ENCODE measurements around the gene ESPNL. TPM values are rescaled to one million over a fixed set of nuclear protein-coding genes. Genes with fewer than 3 reads are reported as not detected.

ESPNL gene
- total RNA-seq, 2 experiments from 2014 or later: 0.05 TPM; not detected in 1

GRCh38 chr2:238138331-238139195, 38.4 kb downstream of the ESPNL start, which contains the start of gene KLHL30:
Gene KLHL30 (plus strand): TSS chr2:238138668. CDS start chr2:238140755, 2,087 bp downstream.
- ATAC-seq (no peak), DNase-seq (no peak)
- H3K36me3 Mint-ChIP-seq: no peaks in the 10 kb centered on the region
- no peak within 1 kb of the TSS for H3K27ac Mint-ChIP-seq
- CTCF ChIA-PET: interaction anchor here (0.7 to 1.6 kb wide), 5 partner anchors 49 to 280 kb away, joined by 3 to 6 read pairs (median 3); no protein-coding TSS in a partner anchor
- H3K4me1 Mint-ChIP-seq: no peaks in the 10 kb centered on the region
- no peak within 1 kb of the TSS for H3K4me3 Mint-ChIP-seq
- no peaks in the 10 kb centered on the region for H3K9me3 Mint-ChIP-seq (ENCODE audit: low read depth)
- H3K27me3 Mint-ChIP-seq: no peaks in the 10 kb centered on the region

- ATAC-seq (peak; percentile 38), DNase-seq (no peak)
- Mint-ChIP-seq H3K27ac (no peak overlapping the region), H3K9me3 (ENCODE audit: low read depth) (no peaks in the 10 kb centered on the region), H3K4me1 (no peaks in the 10 kb centered on the region), H3K36me3 (no peaks in the 10 kb centered on the region), H3K4me3 (no peak overlapping the region), H3K27me3 (no peaks in the 10 kb centered on the region)
- CTCF ChIA-PET: interaction anchor here (0.7 to 1.6 kb wide), 5 partner anchors 50 to 281 kb away, joined by 3 to 6 read pairs (median 3); no protein-coding TSS in a partner anchor
These were observed 39.3 kb downstream of the ESPNL start for GRCh38 chr2:238139196-238140039.

DNA sequence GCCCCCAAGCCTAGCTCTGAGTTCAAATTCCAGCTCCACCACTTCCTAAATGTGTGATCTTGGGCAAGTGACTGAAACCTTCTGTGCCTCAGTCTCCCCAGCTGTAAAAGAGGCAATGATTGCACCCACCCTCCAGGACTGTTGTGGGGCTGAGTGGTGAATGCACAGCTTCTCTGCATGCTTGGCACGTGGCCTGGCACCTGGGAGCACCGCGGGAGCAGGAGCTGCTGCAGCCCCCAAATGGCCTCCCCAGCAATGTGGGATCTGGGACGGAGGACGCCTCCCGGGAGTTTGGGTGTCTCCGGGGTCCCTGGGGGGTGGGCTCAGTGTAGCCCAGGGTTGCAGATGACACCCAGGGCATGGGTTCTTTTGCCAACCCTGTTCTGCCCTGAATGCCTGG, 39.9 kb downstream of the ESPNL start:
- Mint-ChIP-seq H3K27me3 (no peaks in the 10 kb centered on the region), H3K9me3 (ENCODE audit: low read depth) (no peaks in the 10 kb centered on the region)

DNA sequence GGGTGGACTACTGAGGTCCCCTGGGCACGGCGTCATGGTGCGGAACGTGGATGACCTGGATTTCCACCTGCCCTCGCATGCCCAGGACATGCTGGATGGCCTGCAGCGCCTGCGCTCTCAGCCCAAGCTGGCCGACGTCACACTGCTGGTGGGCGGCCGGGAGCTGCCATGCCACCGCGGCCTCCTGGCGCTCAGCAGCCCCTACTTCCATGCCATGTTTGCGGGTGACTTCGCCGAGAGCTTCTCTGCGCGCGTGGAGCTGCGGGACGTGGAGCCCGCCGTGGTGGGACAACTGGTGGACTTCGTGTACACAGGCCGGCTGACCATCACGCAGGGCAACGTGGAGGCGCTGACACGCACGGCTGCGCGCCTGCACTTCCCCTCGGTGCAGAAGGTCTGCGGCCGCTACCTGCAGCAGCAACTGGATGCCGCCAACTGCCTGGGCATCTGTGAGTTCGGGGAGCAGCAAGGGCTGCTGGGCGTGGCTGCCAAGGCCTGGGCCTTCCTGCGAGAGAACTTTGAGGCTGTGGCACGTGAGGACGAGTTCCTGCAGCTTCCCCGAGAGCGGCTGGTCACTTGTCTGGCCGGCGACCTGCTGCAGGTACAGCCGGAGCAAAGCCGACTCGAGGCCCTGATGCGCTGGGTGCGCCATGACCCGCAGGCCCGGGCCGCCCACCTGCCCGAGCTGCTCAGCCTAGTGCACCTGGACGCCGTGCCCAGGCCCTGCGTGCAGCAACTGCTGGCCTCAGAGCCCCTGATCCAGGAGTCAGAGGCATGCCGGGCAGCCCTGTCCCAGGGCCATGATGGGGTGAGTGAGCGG, 40.8 kb downstream of the ESPNL start:
- Mint-ChIP-seq H3K9me3 (ENCODE audit: low read depth) (no peaks in the 10 kb centered on the region), H3K27me3 (no peaks in the 10 kb centered on the region), H3K36me3 (no peaks in the 10 kb centered on the region), H3K4me1 (no peaks in the 10 kb centered on the region), H3K27ac (no peak overlapping the region), H3K4me3 (no peak overlapping the region)
- DNase-seq: no peak
- ATAC-seq: no peak
- CTCF ChIA-PET: interaction anchor here (0.9 to 1.3 kb wide), 2 partner anchors 20 to 171 kb away, joined by 3 read pairs; no protein-coding TSS in a partner anchor

More for the DNA sequence above, 39.9 kb downstream of the ESPNL start:
- H3K27ac Mint-ChIP-seq: no peak overlapping the region
- DNase-seq (no peak), ATAC-seq (no peak)
- H3K36me3 Mint-ChIP-seq: no peaks in the 10 kb centered on the region
- H3K4me3 Mint-ChIP-seq: no peak overlapping the region
- CTCF ChIA-PET: interaction anchor here (1.1 to 1.6 kb wide), 2 partner anchors 123 to 217 kb away, joined by 3 to 4 read pairs; no protein-coding TSS in a partner anchor
- no peaks in the 10 kb centered on the region for H3K4me1 Mint-ChIP-seq

- Mint-ChIP-seq H3K27me3 (no peaks in the 10 kb centered on the region), H3K4me1 (no peaks in the 10 kb centered on the region), H3K36me3 (no peaks in the 10 kb centered on the region), H3K4me3 (no peak overlapping the region), H3K27ac (no peak overlapping the region), H3K9me3 (ENCODE audit: low read depth) (no peaks in the 10 kb centered on the region)
- DNase-seq (no peak), ATAC-seq (no peak)
- CTCF ChIA-PET: interaction anchor here (0.9 to 1.3 kb wide), 2 partner anchors 19 to 172 kb away, joined by 3 read pairs; no protein-coding TSS in a partner anchor
These were observed 41.6 kb downstream of the ESPNL start for GRCh38 chr2:238141541-238142318.

DNA sequence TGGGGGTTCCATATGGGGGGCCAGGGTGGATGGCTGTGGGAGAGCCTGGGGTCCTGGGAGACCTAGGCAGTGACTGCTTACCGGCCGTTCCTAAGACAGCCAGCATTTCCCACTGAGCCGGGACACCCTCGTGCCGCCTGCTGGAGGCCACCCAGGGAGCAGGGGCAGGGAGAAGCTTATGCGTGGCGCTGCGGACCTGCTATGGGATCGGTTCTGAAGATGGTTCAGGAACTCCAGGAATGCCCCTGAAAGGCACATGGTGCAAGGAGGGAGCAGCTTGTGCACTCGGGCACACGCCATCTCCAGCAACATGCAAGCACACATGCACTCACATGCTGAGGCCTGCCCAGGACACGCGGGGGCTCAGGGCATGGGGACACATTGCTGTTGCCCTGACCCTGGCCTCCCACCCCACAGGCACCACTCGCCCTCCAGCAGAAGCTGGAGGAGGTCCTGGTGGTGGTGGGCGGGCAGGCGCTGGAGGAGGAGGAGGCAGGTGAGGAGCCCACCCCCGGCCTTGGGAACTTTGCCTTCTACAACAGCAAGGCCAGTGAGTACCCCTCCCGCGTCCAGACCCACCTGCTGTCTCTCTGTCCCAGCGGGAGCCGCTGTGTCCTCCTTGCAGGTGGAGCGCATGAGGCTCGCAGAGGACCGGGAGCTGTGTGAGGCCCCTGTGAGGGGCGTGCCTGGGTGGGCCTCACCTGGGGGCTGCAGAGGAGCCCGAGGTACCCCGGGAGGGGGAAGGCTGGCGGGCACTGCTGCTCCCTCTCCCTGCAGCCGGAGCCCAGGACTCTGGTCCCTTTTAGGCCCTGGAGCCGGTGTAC, 42.5 kb downstream of the ESPNL start:
- DNase-seq: no peak
- no peaks in the 10 kb centered on the region for H3K4me1 Mint-ChIP-seq
- H3K9me3 Mint-ChIP-seq (ENCODE audit: low read depth): no peaks in the 10 kb centered on the region
- no peak overlapping the region for H3K4me3 Mint-ChIP-seq
- no peaks in the 10 kb centered on the region for H3K36me3 Mint-ChIP-seq
- H3K27ac Mint-ChIP-seq: no peak overlapping the region
- ATAC-seq: no peak
- H3K27me3 Mint-ChIP-seq: no peaks in the 10 kb centered on the region
- CTCF ChIA-PET: interaction anchor here (0.9 kb wide), 1 partner anchor 18 kb away, joined by 3 read pairs; no protein-coding TSS in a partner anchor

DNA sequence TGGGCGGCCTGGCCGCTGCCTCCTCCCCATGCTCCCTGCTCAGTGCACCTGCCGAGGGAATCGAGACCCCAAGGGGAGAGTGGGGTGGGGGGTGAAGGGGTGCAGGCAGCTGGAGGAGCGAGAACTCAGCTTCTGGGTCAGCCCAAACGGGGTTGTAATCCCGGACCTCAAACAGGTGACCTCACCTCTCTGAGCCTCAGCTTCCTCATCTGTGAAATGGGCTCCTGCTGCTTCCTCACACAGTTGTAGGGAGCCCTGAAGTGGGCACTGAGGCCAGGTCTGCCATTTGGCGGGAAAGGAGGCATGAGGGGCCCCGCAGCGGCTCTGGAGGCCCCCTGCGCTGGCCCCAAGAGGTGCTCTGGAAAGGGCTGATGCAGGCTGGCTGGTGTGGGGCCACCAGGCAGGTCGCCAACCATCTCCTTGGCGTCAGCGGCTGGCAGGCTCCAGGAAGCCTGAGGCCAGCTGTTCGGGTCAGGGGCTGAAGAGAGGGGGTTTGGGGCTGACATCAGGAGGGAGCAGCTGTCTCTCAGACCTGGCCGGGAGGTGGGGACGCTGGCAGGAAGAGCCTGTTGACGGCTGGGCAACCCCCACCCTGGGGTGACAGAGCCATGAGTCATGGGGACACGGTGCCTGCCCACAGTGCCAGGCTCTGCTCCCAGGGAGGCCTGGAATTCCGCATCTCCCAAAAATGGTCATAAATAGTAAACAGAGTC, 43.3 kb downstream of the ESPNL start:
- ATAC-seq (no peak), DNase-seq (no peak)
- CTCF ChIA-PET: interaction anchor here (1.5 kb wide), 1 partner anchor 9 kb away, joined by 3 read pairs; no protein-coding TSS in a partner anchor
- Mint-ChIP-seq H3K9me3 (ENCODE audit: low read depth) (no peaks in the 10 kb centered on the region), H3K4me1 (no peaks in the 10 kb centered on the region), H3K4me3 (no peak overlapping the region), H3K36me3 (no peaks in the 10 kb centered on the region), H3K27ac (no peak overlapping the region), H3K27me3 (no peaks in the 10 kb centered on the region)

DNA sequence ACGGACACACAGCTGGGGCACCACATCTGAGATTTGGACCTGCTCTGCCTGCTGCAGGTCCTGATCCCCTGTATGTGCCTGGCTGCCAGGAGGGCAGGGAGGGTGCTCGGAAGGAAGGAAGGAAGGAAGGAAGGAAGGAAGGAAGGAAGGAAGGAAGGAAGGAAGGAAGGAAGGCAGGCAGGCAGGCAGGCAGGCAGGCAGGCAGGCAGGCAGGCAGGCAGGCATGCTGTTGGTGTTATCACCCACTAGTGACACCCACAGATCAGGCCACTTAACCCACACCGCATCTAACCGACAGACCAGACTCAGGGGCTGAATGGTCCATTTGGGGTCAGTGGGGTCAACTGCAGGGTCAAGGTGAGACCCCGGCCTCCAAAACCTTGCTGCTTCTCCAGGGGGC, 44.1 kb downstream of the ESPNL start:
- DNase-seq (no peak), ATAC-seq (no peak)
- CTCF ChIA-PET: interaction anchor here (1.5 kb wide), 1 partner anchor 10 kb away, joined by 3 read pairs; no protein-coding TSS in a partner anchor
- H3K27ac Mint-ChIP-seq: no peak overlapping the region
- H3K4me3 Mint-ChIP-seq: no peak overlapping the region
- no peaks in the 10 kb centered on the region for H3K9me3 Mint-ChIP-seq (ENCODE audit: low read depth)
- no peaks in the 10 kb centered on the region for H3K27me3 Mint-ChIP-seq
- no peaks in the 10 kb centered on the region for H3K36me3 Mint-ChIP-seq
- no peaks in the 10 kb centered on the region for H3K4me1 Mint-ChIP-seq

DNA sequence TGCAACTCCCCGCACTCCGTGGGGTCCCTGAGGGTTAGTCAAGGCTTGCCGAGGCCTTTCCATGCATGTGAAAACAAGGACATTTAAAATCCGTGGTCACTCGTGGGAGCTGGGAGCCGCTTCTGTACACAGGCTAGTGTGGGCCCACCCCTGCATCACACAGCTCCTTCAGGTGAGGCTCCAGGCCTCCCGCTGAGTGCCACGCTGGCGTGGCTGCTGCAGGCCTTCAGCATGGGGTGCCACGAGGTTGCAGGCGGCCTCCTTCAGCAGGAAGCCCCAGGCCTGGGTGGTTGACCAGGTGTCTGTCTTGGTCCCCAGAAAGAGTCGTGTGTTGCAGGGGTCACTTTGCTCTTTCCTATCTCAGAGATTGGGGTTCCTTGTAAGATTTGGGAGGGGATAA, 44.9 kb downstream of the ESPNL start:
- ATAC-seq (no peak), DNase-seq (no peak)
- H3K36me3 Mint-ChIP-seq: no peaks in the 10 kb centered on the region
- CTCF ChIA-PET: interaction anchor here (1.5 kb wide), 1 partner anchor 11 kb away, joined by 3 read pairs; no protein-coding TSS in a partner anchor
- H3K4me3 Mint-ChIP-seq: no peak overlapping the region
- no peaks in the 10 kb centered on the region for H3K4me1 Mint-ChIP-seq
- H3K27ac Mint-ChIP-seq: no peak overlapping the region
- H3K9me3 Mint-ChIP-seq (ENCODE audit: low read depth): no peaks in the 10 kb centered on the region
- H3K27me3 Mint-ChIP-seq: no peaks in the 10 kb centered on the region

DNA sequence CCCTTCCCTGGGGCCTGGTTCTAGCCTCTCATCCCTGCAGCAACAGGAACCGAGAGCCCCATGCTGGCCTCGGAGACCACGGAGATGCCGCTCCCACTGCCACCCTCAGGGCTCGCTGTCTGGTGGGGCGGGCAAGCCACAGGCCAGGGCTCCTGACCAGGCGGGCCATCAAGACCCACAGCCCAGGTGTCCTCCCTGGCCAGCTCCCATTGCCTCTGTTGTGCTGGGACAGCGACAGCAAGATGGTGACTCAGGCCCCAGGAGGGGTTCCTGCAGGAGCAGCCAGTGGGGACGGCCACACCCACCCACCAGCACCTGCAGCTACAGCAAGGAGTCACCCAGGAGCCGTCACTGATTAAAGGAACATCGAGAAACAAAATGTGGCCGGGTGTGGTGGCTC, 45.7 kb downstream of the ESPNL start:
- DNase-seq (no peak), ATAC-seq (no peak)
- Mint-ChIP-seq H3K27me3 (no peaks in the 10 kb centered on the region), H3K4me3 (no peak overlapping the region), H3K4me1 (no peaks in the 10 kb centered on the region), H3K9me3 (ENCODE audit: low read depth) (no peaks in the 10 kb centered on the region), H3K36me3 (no peaks in the 10 kb centered on the region), H3K27ac (no peak overlapping the region)
- CTCF ChIA-PET: no interaction called here

GRCh38 chr2:238146884-238147544, 46.9 kb downstream of the ESPNL start:
- H3K4me1 Mint-ChIP-seq: no peaks in the 10 kb centered on the region
- no peak for ATAC-seq
- H3K9me3 Mint-ChIP-seq (ENCODE audit: low read depth): no peaks in the 10 kb centered on the region

More at GRCh38 chr2:238146884-238147544, 46.9 kb downstream of the ESPNL start:
- H3K36me3 Mint-ChIP-seq: no peaks in the 10 kb centered on the region
- no peak overlapping the region for H3K4me3 Mint-ChIP-seq
- no peak overlapping the region for H3K27ac Mint-ChIP-seq
- no peaks in the 10 kb centered on the region for H3K27me3 Mint-ChIP-seq
- DNase-seq: no peak
- CTCF ChIA-PET: no interaction called here
